Fibroblast of pulmonary artery (primary cell): ENCODE data around the gene EFNA1.

ENCODE experiments used
- DNase-seq: peaks from one replicate; pipeline ENCODE4 v3.0.0-alpha.2; 2010; ENCODE audit warnings: low read depth
- H3K4me3 ChIP-seq: replicated peaks from 2 replicates; pipeline ENCODE4 v1.5.1; 2011; ENCODE audit warnings: low read depth, mild to moderate bottlenecking, control low read depth, low read length, moderate library complexity
- CTCF ChIP-seq: IDR thresholded peaks from 2 replicates; pipeline ENCODE4 v1.5.1; 2011; ENCODE audit warnings: mild to moderate bottlenecking, control low read depth, low read length, inconsistent platforms; ENCODE audit errors: missing control alignments

The EFNA1 gene

DNA sequence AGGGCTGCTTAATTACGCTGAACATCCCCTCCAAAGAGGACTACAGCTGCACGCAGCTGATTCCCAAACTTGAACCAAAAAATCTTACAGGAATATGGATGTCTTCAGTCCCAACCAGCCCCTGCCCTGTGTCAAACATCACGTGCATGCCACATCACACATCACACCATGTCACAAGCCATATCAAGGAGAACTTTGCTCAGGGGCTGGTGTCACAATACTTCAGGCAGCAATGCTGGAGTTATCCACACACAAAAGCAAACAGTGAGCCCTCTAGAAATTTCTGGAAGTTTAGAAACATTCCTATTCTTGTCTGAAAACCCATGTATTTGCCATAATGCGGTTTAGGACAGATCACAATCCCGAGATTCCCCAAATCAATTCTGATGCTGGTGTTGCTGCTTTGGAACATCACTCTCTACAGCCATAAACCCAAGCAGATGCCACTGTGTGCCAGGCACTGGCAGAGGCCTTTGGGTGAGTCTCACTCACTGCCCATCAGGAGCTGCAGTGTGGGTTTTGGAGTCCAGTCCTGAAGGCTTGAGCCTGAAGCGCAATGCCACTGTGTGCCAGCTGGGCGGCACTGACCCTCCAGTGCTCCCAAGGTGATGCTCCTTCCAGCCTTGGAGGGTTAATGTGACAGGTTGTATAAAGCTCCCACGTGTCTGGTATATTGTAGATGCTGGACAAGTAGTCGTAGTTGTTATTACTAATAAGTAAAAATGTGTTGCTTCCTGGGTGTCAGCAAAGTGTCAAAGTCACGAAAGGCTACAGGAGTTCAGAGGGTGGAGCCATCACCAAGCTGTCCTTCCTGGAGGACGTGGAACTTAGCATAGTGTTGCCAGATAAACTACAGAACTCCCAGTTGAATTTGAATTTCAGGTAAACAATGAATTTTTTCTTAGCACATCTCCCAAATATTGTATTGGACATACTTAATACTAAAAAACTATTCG is 20.1 kb upstream of the EFNA1 start:
- H3K4me3 ChIP-seq, result no peak overlapping the region
- DNase-seq, result no peak
- TF ChIP-seq CTCF, result no peak

DNA sequence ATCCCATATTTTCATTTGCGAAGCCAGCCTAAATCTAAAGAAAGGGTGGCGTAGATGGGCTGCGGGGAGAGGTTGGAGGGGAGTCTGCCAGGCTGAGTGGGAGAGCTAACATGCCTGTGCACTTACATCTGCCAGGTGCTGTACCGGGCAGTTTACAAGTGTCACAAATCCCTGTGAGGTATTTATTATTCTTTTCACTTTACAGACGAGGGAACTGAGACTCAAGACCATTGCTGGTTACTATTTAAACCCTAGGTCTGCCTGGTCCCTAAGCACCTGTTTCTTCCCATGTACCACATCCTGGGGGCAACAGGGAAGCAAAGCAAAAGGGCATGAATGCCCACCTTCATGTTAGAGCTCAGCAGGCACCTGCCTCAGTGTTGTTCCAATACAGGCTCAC is 19.4 kb upstream of the EFNA1 start:
- no peak for TF ChIP-seq CTCF
- no peak for DNase-seq
- H3K4me3 ChIP-seq, result no peak overlapping the region

- no peak for TF ChIP-seq CTCF
- DNase-seq, result no peak
- H3K4me3 ChIP-seq, result no peak overlapping the region
Observed at GRCh38 chr1:155110381-155110780, 17.3 kb upstream of the EFNA1 start.

DNA sequence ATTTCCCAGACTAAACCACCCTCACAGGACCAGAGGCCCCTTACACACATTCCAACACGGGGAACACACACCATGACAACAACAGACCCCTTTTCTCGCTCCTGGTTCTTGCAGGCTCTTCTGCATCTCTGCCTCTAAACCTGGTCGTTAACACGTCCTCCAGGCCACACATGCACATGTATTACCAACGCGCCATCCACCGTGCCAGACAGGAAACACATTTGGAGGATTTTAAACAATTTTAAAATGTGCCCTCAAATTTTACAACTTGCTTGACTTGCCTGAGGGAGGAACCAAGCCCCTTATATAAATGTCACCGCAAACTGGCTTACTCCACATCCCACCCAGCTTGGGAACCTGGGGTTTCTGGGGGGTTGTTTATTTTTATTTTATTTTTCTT is 16.9 kb upstream of the EFNA1 start:
- TF ChIP-seq CTCF, result no peak

DNA sequence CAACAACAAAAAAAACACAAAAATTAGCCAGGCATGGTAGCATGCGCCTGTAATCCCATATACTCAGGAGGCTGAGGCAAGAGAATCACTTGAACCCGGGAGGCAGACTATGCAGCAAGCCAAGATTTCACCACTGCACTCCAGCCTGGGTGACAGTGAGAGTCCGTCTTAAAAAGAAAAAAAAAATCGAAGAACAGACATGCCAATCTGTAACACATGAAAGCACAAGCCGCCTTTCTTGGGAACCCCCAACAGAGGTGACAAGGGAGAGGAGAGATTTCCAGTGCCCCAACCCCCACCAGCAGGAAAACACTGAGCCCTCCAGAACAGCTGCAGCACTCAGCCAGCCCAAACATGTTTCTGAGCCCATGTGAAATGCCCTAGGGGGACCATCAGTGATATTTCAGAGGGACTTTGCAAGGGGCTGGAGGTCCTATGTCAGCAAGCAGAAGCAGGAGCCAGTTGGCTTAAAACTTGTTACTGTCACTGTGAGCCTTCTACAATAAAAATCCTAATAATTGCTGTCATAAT is 14.2 kb upstream of the EFNA1 start:
- no peak for DNase-seq
- no peak overlapping the region for H3K4me3 ChIP-seq
- TF ChIP-seq CTCF, result no peak

More for the DNA sequence above, 16.9 kb upstream of the EFNA1 start:
- no peak overlapping the region for H3K4me3 ChIP-seq
- no peak for DNase-seq

DNA sequence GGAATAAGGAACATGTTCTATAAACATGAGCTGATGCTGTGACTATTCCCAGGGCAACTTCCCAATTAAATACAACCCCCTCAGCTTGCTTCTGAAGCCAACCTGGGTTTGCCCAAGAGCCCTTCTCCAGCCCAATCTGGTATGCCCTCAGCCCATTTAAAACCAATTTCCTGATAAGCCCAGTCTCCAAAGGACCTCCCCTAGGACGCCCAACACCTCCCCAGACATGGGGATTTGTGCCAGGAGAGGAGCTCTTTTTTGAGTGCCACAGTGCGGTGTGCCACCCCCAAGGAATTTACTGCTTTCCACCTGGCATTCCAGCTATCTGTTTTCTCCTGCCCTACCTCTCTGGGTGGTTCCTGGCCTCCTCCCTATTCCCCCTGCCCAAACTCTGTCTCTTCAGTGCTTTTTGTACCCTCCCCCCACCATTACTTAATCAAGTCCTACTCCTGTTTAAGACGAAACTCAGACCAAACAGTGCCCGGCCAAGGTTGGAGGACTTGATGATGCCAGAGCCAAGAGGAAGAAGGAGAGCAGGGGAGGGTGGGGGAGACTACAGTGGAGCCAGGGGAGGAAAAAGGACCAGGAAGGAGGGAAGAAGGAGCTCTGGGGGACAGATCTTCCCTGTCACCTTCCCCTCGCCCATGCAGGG is 11.4 kb upstream of the EFNA1 start:
- no peak overlapping the region for H3K4me3 ChIP-seq
- no peak for DNase-seq
- TF ChIP-seq CTCF, result no peak
